HG03432 (cell line): Measurements from ENCODE around the gene C19orf12.
A peak's percentile ranks its signal among the peaks of the same experiment; 100 is the strongest.
"Not testable (repeated sequence)": the region's sequence is repeated elsewhere in the genome, so short reads cannot be mapped to it uniquely, and the experiment has no call there.

Source experiments
- ATAC-seq: cut with Tn5 transposase; IDR thresholded peaks from one replicate; pipeline ENCODE4 v1.9.1; 2021; ENCODE audit warnings: mild to moderate bottlenecking, moderate library complexity; ENCODE audit not compliant: unreplicated experiment

The C19orf12 gene

GRCh38 chr19:29735829-29736228 lies 20.8 kb upstream of the C19orf12 start:
- no peak for ATAC-seq

GRCh38 chr19:29731331-29731850 lies 16.3 kb upstream of the C19orf12 start:
- no peak for ATAC-seq

GRCh38 chr19:29727906-29728305 lies 12.8 kb upstream of the C19orf12 start:
- no peak for ATAC-seq

- no peak for ATAC-seq
Observed at GRCh38 chr19:29724746-29725145, 9.7 kb upstream of the C19orf12 start.

GRCh38 chr19:29724102-29724641 lies 9.1 kb upstream of the C19orf12 start:
- ATAC-seq, result no peak

GRCh38 chr19:29717051-29717450 lies 2.0 kb upstream of the C19orf12 start:
- ATAC-seq, result no peak

- peak; percentile 20 for ATAC-seq
Observed at GRCh38 chr19:29715701-29716581, 880 bp upstream of the C19orf12 start.

- peak; percentile 30 for ATAC-seq
Observed at GRCh38 chr19:29714371-29714952, 599 bp downstream of the C19orf12 start.

GRCh38 chr19:29712744-29713516 lies 2.1 kb downstream of the C19orf12 start:
- ATAC-seq, result no peak

- ATAC-seq, result no peak
Observed at GRCh38 chr19:29711584-29712132, 3.4 kb downstream of the C19orf12 start.

GRCh38 chr19:29709440-29709798 lies 5.6 kb downstream of the C19orf12 start:
- not testable (repeated sequence) for ATAC-seq

- ATAC-seq, result no peak
Observed at GRCh38 chr19:29708554-29709439, 6.3 kb downstream of the C19orf12 start.

- no peak for ATAC-seq
Observed at GRCh38 chr19:29706635-29707034, 8.4 kb downstream of the C19orf12 start.

GRCh38 chr19:29705706-29706105 lies 9.4 kb downstream of the C19orf12 start:
- no peak for ATAC-seq

GRCh38 chr19:29704562-29705558 lies 10.2 kb downstream of the C19orf12 start:
- peak; percentile 65 for ATAC-seq

GRCh38 chr19:29702963-29703320 lies 12.1 kb downstream of the C19orf12 start:
- ATAC-seq, result no peak

GRCh38 chr19:29702161-29702962 lies 12.7 kb downstream of the C19orf12 start:
- no peak for ATAC-seq

GRCh38 chr19:29700498-29700897 lies 14.6 kb downstream of the C19orf12 start:
- ATAC-seq, result no peak
